COLO668 (cell line): ENCODE results near the gene EXOC3L4.
A peak's percentile ranks its signal among the peaks of the same experiment; 100 is the strongest.

Experiments used
- DNase-seq: peaks from one replicate; lab custom pipeline; 2025; ENCODE audit not compliant: unreplicated experiment; lab: John Stamatoyannopoulos, UW

Gene EXOC3L4

DNA sequence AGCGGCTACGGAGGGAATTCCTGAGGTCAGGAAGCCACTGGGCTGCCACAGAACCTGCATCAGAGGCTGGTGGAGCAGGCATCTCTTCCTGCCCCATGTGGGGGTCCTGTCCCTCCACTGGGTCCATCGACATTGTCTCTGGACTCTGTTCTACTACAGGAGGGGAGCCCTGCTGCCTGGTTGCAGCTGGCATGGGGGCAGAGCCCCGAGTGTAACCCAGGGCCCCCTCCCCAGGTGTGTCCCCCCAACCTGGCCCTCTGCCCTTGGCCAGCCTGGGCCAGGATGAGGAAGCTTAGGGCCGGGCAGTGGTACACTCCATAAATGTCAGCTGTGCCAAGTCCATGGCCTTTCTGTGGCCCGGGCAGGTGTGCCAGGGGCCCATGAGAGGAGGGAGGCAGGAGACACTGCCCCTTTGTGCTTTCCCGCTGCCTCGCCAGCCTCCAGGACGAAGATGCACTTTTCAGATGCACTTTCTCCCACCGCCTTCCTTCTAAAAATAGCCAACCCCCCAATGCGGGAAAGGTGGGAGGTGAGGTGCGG lies 4.0 kb upstream of the EXOC3L4 start:
- no peak for DNase-seq

GRCh38 chr14:103091041-103091882 lies 3.3 kb upstream of the EXOC3L4 start:
- DNase-seq, result peak; percentile 57

DNA sequence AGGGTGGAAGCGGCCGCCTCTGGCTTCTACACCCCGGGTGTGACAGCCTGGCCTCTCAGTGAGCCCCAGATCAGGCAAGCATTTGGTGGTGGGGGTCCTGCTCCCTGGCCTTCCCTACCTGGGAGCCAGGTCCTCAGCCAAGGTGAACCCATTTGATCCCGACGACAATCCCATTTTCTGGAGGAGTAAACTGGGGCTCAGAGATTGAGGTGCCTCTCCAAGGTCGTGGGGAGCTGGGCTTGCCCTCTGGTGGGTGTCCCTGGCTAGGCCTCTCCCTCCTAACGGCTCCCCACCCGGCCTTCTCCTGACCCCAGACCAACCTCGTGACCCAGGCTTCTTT lies 2.7 kb upstream of the EXOC3L4 start:
- no peak for DNase-seq

DNA sequence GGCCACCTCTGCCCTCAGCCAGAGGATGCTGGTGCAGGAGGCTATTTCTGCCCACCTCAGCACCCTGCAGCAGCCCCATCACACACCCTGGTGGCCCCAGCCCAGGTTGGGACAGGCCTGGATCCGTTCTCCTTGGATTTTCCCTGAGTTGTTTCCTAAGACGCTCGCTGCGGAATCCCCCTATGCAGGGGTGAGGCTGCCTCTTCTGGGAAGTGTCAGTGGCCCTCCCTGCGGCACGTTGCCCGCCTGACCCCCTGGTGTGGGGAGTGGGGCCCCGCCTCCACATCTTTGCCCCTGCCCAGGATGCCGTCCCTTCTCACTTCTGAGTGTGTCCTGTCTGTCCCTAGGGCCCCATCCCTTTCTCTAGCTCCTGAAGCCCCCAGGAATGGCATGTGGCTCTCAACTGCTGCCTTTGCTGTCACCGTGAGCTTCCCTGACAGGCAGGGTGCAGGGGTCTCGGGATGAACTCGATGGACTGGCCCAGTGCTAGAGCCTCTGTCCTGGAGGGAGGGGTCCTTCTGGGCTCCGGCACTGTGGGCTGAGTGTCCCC lies 594 bp upstream of the EXOC3L4 start:
- DNase-seq, result no peak

DNA sequence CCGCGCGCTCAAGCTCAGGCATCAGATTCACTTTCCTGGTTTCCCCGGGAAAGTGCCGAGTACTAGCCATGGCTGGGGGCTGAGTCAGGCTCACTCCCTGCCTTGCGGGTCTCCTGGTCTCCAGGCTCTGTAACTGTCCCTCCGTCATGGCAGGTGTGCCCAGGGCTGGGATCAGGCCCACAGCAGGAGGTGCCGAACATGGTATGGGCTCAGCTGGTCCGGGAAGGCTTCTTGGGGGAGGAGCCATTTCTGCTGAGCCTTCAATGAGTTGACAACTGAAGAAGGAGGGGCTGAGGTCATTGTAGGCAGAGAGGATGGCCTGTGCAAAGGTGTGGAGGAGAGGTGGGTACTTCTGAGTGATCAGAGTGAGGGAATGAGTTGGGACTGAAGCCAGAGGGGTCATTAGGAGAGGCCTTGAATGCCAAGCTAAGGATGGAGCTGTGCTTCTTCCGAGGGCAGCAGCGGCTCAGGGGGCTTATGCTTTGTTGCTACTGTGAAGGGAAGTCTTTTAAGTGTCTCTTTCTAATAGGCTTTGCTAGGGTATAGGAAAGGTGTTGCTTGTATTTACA lies 769 bp downstream of the EXOC3L4 start:
- no peak for DNase-seq

- DNase-seq, result no peak
Observed at GRCh38 chr14:103096387-103096786, 1.9 kb downstream of the EXOC3L4 start.

GRCh38 chr14:103097244-103097993 lies 2.9 kb downstream of the EXOC3L4 start:
- DNase-seq, result no peak

- DNase-seq, result no peak
Observed at GRCh38 chr14:103097994-103098957, 3.8 kb downstream of the EXOC3L4 start.

DNA sequence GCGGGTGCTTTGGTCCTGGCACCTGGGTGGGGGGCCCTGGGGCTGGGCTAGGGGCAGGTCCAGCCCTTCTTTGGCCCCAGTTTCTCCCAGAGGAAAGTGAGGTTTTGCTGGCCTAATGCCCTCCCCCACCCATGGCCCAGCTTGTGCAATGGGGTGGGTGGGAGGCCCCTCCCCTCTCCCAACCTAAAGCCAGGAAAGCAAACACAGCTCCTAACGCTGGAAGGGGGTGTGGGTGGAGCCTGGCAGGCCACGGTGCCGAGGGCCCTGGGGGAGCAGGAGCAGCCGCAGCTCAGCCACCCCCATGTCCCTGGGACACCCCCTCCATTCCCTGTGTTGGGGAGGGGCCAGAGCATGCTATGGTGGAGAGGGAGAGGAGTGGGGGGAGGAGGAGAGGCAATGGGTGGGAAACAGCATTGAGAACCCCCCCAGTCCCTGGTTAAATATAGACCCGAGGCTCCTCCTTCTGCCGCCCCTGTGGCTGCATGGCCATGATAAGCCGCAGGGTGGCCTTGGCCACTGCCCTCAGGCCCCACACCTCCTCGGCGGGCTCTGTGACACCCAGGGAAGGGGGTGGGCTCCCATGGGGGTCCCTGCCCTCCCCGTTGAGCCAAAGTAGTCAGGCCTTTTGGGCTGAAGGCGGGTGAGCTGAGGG lies 4.7 kb downstream of the EXOC3L4 start:
- DNase-seq, result no peak

DNA sequence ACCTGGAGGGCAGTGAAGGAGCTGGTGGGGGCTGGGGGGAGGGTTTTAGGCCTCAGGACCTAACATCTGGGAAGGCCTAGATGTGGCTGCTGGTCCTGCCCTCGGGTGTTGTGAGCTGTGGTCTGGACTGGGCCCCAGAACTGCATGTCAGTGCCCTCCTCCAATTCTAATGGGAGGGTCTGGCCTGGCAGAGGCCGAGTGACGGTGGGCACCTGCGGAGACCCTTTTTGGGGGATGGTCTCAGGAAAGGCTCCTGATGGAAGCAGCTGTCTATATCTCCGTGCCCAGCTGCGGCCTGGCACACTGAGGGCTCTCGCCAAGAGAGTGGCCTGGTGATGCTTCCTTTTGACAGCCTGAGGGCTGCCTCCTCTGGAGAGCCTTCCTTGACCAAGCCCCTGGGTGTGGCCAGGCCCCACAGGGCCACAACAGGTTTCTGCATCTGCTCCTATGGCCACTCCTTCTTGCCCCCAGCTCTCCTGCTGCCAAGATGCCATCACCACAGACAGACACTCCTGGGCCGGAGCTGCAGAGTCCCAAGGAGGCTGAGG lies 5.3 kb downstream of the EXOC3L4 start:
- DNase-seq, result no peak

DNA sequence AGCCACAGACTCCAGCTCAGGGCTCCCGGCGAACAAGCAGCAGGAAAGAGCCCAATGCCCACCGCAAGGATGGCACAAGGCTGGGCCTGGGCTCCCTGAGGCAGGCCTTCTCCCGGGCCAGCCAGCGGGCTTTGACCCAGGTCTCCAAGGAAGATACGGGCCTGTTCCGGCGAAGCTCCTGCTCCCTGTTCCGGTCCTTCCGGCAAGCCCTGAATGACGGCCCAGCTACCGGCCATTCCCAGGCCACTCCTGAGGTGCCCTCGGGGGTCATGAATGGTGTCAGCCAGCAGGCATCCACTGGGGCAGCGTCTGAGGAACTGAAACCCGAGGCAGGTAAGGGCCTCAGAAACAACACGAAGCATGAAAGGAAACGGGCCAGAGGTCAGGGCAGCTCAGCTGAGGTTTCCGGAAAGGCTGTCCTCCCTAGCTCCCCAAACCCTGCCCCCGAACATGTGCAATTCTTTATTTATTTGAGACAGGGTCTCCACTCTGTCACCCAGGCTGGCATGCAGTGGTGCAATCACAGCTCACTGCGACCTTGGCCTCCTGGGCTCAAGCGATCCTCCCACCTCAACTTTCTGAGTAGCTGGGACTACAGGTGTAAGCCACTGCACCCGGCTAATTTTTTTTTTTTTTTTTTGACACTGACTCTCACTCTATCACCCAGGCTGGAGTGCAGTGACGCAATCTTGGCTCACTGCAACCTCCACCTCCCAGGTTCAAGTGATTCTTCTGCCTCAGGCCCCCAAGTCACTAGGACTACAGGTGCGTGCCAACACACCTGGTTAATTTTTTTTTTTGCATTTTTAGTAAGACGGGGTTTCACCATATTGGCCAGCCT lies 6.0 kb downstream of the EXOC3L4 start:
- DNase-seq, result no peak

GRCh38 chr14:103101257-103101962 lies 6.9 kb downstream of the EXOC3L4 start:
- DNase-seq, result no peak

DNA sequence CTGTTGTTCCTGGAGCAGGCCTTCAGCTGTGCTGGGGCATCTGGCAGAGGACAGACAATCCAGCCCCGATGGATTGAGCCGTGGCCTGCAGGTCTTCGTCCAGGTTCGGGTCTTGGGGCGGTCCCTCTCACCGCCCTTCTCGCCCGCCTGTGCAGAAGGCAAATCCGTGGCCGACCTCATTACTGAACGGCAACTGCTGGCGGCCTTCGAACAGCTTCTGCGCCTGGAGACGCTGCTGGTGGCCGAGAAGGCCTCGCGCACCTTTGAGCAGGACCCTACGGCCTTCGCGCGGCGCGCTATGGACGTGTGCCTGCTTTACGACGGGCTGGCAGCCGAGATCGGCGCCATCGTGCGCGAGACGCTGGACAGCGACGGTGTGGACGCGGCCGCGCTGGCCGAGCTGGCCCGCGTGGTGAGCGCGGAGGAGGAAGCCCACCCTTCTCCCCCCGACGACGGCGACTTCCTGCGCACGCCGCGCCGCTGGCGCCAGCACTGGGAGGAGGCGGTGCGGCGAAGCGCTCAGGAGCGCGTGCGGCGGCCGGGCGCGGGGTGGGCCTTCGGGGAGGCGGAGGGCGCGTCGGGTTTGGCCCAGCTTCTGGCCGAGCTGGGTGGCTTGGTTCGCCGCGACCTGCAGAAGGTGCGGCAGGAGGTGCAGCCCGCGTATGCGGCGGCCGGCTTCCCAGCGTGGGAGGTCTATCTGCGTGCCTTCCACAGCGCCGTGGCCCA lies 7.6 kb downstream of the EXOC3L4 start:
- DNase-seq, result no peak

DNA sequence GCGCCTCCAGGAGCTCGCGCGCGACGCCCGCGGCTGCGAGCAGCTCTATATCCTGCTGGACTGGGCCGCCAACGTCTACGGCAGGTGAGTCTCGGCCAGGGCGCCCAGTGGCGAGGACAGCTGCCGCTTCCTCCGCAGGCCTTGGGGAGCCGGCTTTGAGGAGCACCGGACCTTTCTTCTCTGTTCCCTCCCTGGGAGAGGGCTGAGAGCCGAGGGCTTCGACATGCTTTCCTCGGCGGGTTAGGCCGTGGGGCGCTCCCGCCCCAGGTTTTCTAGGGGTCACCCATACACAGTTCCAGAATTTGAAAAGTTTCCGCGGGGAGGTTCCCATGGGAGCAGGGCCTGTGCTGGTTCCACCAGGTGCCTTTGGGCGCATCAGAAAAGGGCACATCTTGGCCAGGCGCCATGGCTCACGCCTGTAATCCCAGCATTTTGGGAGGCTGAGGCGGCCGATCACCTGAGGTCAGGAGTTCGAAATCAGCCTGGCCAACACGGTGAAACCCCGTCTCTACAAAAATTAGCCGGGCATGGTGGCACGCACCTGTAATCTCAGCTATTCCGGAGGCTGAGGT lies 8.2 kb downstream of the EXOC3L4 start:
- DNase-seq, result peak; percentile 49

- peak; percentile 91 for DNase-seq
Observed at GRCh38 chr14:103103461-103104388, 9.2 kb downstream of the EXOC3L4 start.

DNA sequence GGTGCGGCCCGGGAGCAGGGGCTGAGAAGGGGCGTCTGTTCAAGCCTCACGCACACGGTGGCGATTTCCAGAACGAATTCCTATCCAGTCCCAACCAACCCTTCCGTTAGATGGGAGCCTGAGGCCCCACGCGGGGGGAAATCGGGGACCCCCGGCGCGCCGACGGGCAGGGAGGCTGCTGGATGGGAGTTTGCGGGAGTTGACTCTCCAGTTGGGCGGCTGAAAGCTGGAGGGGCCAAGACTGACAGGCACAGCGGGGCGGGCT lies 9.8 kb downstream of the EXOC3L4 start:
- DNase-seq, result no peak
